AG09319 (cell line): ENCODE measurements around the gene LMX1B.
"Not testable (repeated sequence)": the region's sequence is repeated elsewhere in the genome, so short reads cannot be mapped to it uniquely, and the experiment has no call there.

ENCODE experiments used
- DNase-seq: peaks from one replicate; pipeline ENCODE4 v3.0.0-alpha.2; 2010; ENCODE audit warnings: low read depth; ENCODE audit errors: extremely low read depth
- CTCF ChIP-seq: IDR thresholded peaks from 2 replicates; pipeline ENCODE4 v1.5.1; 2011; ENCODE audit warnings: low read depth, mild to moderate bottlenecking, inconsistent platforms, low read length, moderate library complexity

LMX1B gene

GRCh38 chr9:126722922-126723806 is 109.4 kb downstream of the LMX1B start:
- DNase-seq, result no peak
- TF ChIP-seq CTCF, result no peak

- DNase-seq, result no peak
- no peak for TF ChIP-seq CTCF
Observed at GRCh38 chr9:126723807-126724172, 110.1 kb downstream of the LMX1B start.

GRCh38 chr9:126724226-126724625 is 110.5 kb downstream of the LMX1B start:
- no peak for TF ChIP-seq CTCF
- no peak for DNase-seq

GRCh38 chr9:126725485-126725884 is 111.8 kb downstream of the LMX1B start:
- not testable (repeated sequence) for DNase-seq

- not testable (repeated sequence) for DNase-seq
Observed at GRCh38 chr9:126728210-126728609, 114.5 kb downstream of the LMX1B start.

GRCh38 chr9:126730592-126730991 is 116.9 kb downstream of the LMX1B start:
- DNase-seq, result not testable (repeated sequence)

- DNase-seq, result no peak
- TF ChIP-seq CTCF, result no peak
Observed at GRCh38 chr9:126733005-126733404, 119.3 kb downstream of the LMX1B start.

- DNase-seq, result no peak
- no peak for TF ChIP-seq CTCF
Observed at GRCh38 chr9:126734877-126735276, 121.1 kb downstream of the LMX1B start.

- no peak for DNase-seq
- TF ChIP-seq CTCF, result no peak
Observed at GRCh38 chr9:126735482-126735881, 121.8 kb downstream of the LMX1B start.
